HL-60 (cell line): ENCODE results near the gene POLN.

Experiments
- DNase-seq, 2 experiments: peaks; one replicate each; pipeline ENCODE4 v3.0.0-alpha.2; 2010 to 2020; ENCODE audit warnings: low read depth in 1 of 2, low spot score in 1 of 2
- H3K27ac ChIP-seq: fragments of 250-450 bp; sonication (Bioruptor Pico); replicated peaks from 2 replicates; pipeline ENCODE4 v1.5.1; 2020; ENCODE audit warnings: mild to moderate bottlenecking, moderate library complexity
- H3K27me3 ChIP-seq: fragments of 250-450 bp; sonication (Bioruptor Pico); 2 replicates; pipeline ENCODE4 v1.5.1; 2021; ENCODE audit warnings: mild to moderate bottlenecking, moderate library complexity; ENCODE audit not compliant: insufficient read depth, poor library complexity, severe bottlenecking
- H3K4me3 ChIP-seq: replicated peaks from 2 replicates; pipeline ENCODE4 v1.5.1; 2011; ENCODE audit warnings: mild to moderate bottlenecking, control low read depth, low read length; ENCODE audit not compliant: insufficient read depth
- GABPA ChIP-seq: IDR thresholded peaks from 2 replicates; pipeline ENCODE4 v1.6.1; 2012; ENCODE audit warnings: low read depth
- POLR2AphosphoS5 ChIP-seq: IDR thresholded peaks from 2 replicates; pipeline ENCODE4 v1.6.1; 2012; ENCODE audit warnings: low read depth
- SPI1 ChIP-seq: IDR thresholded peaks from 2 replicates; pipeline ENCODE4 v1.6.1; 2012; ENCODE audit warnings: low read depth, mild to moderate bottlenecking, borderline replicate concordance
- TF ChIP-seq, protein P1 (sequence below): IDR thresholded peaks from 2 replicates; pipeline ENCODE4 v1.6.1; 2012; ENCODE audit warnings: low read depth; ENCODE audit not compliant: insufficient replicate concordance
- TF ChIP-seq, protein P2 (sequence below): IDR thresholded peaks from one replicate; pipeline ENCODE4 v1.5.1; 2011; ENCODE audit warnings: low read length, control low read depth, inconsistent platforms; ENCODE audit not compliant: insufficient read depth

POLN gene

DNA sequence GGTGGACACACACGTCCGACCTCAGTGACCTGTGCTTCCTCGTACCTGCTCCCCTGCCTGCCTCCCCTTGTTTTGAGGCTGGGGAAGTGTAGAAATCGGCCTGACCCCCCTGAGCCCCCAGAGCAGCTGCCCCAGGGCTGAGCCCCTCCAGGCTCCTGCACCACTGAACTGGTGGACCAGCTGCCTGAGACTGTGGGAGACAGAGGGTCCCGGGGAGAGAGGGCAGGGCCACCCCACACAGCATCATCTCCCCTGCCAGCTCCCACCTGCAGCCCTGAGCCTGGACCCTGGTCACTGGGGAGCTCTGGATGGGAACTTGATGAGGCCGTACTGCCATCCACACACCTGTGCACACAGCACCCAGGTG is 197.8 kb downstream of the POLN start:
- peaks cover 24% of the 10 kb centered on the region for H3K27me3 ChIP-seq
- DNase-seq, result no peak
- no peak overlapping the region for H3K4me3 ChIP-seq
- TF ChIP-seq SPI1, result no peak
- TF ChIP-seq, protein P1, sequence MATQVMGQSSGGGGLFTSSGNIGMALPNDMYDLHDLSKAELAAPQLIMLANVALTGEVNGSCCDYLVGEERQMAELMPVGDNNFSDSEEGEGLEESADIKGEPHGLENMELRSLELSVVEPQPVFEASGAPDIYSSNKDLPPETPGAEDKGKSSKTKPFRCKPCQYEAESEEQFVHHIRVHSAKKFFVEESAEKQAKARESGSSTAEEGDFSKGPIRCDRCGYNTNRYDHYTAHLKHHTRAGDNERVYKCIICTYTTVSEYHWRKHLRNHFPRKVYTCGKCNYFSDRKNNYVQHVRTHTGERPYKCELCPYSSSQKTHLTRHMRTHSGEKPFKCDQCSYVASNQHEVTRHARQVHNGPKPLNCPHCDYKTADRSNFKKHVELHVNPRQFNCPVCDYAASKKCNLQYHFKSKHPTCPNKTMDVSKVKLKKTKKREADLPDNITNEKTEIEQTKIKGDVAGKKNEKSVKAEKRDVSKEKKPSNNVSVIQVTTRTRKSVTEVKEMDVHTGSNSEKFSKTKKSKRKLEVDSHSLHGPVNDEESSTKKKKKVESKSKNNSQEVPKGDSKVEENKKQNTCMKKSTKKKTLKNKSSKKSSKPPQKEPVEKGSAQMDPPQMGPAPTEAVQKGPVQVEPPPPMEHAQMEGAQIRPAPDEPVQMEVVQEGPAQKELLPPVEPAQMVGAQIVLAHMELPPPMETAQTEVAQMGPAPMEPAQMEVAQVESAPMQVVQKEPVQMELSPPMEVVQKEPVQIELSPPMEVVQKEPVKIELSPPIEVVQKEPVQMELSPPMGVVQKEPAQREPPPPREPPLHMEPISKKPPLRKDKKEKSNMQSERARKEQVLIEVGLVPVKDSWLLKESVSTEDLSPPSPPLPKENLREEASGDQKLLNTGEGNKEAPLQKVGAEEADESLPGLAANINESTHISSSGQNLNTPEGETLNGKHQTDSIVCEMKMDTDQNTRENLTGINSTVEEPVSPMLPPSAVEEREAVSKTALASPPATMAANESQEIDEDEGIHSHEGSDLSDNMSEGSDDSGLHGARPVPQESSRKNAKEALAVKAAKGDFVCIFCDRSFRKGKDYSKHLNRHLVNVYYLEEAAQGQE, result no peak
- no peak for TF ChIP-seq GABPA
- TF ChIP-seq, protein P2, sequence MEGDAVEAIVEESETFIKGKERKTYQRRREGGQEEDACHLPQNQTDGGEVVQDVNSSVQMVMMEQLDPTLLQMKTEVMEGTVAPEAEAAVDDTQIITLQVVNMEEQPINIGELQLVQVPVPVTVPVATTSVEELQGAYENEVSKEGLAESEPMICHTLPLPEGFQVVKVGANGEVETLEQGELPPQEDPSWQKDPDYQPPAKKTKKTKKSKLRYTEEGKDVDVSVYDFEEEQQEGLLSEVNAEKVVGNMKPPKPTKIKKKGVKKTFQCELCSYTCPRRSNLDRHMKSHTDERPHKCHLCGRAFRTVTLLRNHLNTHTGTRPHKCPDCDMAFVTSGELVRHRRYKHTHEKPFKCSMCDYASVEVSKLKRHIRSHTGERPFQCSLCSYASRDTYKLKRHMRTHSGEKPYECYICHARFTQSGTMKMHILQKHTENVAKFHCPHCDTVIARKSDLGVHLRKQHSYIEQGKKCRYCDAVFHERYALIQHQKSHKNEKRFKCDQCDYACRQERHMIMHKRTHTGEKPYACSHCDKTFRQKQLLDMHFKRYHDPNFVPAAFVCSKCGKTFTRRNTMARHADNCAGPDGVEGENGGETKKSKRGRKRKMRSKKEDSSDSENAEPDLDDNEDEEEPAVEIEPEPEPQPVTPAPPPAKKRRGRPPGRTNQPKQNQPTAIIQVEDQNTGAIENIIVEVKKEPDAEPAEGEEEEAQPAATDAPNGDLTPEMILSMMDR, result no peak
- no peak for TF ChIP-seq POLR2AphosphoS5
- no peak overlapping the region for H3K27ac ChIP-seq

DNA sequence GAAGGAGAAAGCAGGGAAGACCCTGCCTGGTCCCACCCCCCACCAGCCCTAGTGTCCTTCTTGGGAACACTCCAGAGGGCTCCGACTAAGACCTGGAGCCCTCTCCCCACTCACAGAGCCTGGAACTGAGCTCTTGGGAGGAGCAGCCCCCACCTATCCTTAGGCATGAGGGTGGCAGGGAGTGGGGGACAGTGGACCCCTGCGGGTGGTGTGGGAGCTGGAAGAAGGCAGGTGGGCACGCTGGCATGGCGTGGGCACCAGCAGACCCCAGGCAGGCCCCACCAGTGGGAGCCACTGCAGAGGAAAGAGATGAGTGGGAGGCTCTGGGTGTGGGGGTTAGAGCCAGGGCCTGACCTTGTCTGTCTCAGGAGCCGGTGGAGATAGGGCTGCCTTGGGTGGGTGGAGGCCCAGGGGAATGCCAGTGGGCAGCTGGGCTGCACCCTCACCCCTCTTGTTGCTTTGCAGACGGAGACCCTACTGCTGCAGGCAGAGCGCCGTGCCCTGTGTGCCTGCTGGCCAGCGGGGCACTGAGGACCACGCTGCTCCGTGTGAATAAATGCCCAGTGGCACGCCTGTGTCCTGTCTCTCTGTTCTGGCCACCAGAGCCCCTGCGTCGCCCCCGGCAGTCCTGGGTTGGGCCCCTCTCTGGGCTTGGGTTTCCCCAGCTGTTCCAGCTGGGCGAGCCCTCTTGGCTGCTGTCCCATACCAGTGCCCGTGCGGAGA is 198.4 kb downstream of the POLN start:
- Histone ChIP-seq H3K27me3 (peaks cover 24% of the 10 kb centered on the region), H3K27ac (no peak overlapping the region), H3K4me3 (no peak overlapping the region)
- TF ChIP-seq POLR2AphosphoS5 (no peak), SPI1 (no peak), GABPA (no peak)
- TF ChIP-seq, protein P1, result no peak
- TF ChIP-seq, protein P2, result no peak
- no peak for DNase-seq

DNA sequence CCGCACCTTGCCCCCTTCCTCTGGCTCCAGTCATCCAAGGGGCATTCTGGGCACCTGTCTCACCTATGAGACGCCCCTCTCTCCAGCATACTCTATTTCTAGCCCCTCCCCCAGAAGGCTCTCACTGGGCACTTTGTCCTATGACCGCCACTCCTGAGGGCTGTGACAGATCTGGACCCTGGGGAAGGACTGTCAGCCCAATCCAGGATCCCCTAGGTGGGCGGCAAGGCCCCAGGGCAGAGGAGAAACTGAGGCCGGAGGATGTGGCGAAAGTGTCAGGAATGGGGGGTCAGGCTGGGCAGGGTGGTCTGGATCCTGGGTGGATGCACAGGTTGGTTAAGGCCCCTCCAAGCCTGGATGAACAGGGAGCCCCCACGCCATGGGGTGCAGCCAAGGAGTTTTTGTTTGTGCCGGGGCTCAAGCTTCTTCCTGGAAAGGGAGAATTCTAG is 198.9 kb downstream of the POLN start:
- TF ChIP-seq SPI1, result no peak
- TF ChIP-seq, protein P2, result no peak
- TF ChIP-seq GABPA, result no peak
- TF ChIP-seq, protein P1, result no peak
- TF ChIP-seq POLR2AphosphoS5, result no peak
- Histone ChIP-seq H3K27me3 (peaks cover 24% of the 10 kb centered on the region), H3K4me3 (no peak overlapping the region), H3K27ac (no peak overlapping the region)
- DNase-seq, result no peak
